ENCODE data around the gene REPS2.
"Not testable (repeated sequence)": the region's sequence is repeated elsewhere in the genome, so short reads cannot be mapped to it uniquely, and the experiment has no call there.

The REPS2 gene

DNA sequence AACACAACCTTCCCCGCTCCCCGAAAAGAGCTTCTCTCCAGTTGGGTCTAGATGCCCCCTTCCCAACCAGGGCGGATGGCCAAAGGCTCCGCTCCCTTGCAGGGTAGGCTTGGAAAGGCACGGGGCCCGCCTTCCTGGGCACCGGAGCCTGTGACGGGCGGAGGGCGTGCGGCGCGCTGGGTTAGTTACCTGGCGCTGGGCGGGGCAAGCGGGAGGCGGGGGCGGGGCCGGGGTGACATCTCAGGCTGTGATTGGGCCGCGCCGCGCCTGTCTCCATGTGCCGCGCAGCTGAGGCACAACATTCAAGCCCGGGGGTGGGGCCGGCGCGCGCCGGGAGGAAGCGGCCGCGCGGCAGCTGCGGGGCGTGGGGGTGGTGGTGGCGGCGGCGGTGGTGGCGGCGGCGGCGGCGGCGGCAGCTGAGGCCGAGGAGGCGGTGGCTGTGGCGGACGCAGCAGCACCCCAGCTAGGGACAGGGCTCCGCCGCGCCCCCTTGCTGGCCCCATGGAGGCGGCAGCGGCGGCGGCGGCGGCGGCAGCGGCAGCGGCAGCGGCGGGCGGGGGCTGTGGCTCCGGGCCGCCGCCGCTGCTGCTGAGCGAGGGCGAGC lies at the start of gene REPS2:
TSS of gene REPS2 (plus strand) at position 298 of the 604 bp plus-strand sequence. CDS start at position 502, 204 bp downstream.
- DNase-seq, result peak; percentile 86 to 98

DNA sequence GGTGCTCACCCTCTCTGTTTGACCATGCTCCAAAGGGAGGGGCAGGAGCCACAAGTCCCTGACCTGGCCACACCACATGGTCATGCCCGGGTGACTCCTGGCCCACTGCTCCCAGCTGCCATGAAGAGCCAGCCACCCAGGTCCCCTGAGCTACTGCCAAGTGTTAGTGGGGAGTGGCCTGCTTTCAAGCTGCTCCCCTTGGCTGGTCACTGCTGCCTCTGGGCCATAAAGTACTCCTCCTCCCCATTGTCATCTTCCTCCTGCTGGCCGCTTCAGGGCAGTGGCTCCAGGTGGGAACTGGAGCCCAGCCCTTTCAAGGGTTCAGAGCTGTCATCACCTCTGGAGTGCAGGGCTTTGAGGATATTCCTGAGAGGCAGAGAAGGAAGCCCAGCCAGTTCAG lies 49.0 kb upstream of the REPS2 start:
- no peak for DNase-seq

DNA sequence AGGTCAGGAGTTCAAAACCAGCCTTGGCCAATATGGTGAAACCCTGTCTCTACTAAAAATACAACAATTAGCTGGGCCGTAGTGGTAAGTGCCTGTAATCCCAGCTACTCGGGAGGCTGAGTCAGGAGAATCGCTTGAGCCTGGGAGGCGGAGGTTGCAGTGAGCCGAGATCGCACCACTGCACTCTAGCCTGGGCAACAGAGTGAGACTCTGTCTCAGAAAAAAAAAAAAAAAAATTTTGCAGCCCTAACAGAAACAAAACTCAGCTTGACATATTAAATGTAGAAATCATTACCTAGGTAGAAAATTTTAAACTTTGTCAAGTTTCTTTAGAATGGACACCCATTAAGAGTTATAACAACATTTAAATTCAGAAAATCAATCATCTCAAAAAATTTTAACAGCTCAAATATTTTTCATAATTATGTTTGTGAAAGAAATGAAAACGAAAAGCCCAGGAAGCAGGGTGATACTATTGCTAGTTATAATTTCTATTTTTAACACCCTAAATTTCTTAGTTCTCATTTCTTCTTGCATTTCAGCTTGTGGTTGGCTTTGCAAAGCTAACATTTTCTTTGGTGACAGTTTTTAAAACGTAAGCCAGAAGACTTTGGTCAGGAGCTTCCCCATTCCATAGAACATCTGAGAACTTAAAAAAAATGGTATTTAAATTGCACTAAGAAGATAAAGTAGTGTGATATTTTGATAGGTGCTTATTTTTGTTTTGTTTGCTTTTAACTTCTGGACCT lies 43.0 kb upstream of the REPS2 start:
- no peak for DNase-seq

DNA sequence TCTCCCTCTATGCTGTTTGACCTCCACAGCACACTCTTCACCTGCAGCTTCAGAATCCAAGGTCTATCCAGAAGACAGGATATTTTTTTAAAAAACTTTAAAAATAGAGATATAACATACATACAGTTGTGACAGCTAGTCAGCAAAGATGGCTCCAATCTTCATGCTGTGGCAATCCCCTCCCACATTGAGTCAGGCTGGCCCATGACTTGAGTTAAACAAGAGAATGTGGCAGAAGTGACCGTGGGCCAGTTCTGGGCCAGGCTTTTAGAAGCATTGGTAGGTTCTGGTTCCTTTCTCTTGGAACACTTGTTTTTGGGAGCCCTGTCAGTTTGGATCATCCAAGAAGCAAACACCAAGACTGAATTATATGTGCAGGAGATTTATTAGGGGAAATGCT lies 36.1 kb upstream of the REPS2 start:
- no peak for DNase-seq

DNA sequence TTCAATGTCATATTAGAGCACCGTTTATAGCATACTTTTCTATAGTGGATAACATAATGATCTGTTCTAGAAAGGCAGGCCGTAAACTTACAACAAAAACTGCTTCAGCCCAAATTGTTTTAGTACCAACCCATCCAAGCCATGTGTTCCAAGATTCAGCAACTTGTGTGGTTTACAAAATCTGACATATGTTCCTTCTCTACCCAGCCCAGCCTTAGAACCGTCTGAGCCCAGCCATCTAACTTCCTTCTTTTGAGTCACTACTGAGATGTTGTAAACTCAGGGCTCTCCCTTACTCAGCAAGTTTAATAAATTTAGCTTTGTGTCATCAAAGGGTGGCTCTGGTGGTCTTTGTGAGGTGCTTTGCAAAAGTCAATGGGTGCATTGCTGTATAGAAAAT lies 32.4 kb upstream of the REPS2 start:
- no peak for DNase-seq

DNA sequence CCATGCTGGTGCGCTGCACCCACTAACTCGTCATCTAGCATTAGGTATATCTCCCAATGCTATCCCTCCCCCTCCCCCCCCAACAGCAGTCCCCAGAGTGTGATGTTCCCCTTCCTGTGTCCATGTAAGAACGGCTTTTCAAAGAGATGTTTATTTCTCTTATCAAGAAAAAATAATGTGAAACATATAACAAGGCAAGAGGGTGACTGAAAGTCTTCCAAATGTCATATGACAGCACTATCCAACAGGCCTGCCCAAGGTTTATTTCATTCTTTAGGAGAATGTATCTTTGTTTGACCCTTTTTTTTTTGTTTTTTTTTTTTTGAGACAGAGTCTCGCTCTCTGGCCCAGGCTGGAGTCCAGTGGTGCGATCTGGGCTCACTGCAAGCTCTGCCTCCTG lies 29.9 kb upstream of the REPS2 start:
- DNase-seq, result no peak

DNA sequence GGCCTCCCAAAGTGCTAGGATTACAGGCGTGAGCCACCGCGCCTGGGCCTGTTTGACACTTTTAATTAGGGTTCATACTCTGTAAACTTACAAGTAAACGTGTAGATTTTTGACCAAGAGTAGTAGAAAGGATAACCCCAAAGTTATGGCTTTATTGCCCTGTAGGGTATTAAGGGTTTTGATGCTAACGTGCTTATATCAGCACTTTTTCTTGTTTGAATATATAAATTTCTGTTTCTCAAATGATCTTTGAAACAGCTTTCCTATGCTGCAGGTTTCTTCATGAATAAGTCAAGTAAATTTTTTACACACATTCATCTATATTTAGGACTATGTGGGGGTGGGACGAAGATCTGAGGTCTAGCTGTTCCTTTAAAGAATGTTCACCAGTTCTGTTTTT lies 29.3 kb upstream of the REPS2 start:
- no peak for DNase-seq

DNA sequence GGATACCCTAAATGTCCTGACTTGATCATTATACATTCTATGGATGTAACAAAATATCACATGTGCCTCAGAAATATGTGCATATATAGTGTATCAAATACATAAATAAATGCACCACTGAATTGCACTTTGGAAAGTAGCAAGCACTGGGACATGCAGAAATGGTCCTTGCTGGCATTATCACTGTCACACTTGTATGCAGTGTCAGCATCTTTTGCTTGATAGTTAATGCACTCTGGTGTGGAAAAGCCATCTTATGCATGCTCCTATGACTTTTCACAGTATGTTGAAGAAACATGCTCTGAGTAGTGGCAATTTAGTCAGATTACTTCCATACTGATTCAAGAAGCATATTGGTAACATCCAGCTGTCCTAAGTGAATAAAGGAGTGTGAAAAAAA lies 27.5 kb upstream of the REPS2 start:
- DNase-seq, result no peak

DNA sequence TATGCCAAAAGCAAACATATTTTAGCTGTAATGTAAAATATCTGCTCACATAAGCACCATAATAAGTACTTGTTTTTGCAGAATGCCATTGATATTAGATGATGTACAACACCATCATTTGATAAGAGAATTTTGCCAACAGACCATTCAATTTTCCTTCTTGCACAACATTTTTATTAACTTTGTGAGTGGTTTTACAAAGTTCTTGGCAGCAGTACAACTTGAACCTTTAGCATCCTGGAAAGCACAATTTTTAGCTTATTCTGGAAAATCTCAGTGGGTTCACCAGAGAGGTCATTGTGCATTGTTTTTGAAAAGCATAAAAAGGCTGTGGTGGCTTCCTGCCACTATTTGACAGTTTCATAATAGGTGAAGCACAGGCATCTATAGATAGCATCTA lies 26.4 kb upstream of the REPS2 start:
- DNase-seq, result no peak

DNA sequence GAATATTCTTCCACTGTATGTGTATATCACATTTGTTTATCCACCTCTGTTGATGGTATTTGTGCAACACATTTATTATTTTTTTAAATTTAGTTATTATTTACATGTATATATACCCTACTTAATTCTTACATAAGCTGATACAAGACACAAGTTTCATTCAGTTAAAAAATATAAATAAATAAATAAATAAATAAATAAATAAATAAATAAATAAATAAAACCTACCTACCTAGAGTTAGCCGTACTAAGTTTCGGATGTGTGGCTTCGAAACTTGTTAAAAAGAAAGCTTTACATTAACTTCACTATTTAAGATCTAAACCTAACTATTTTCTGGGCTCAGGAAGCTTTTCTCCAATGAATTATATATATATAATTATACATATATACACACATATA lies 23.3 kb upstream of the REPS2 start:
- DNase-seq, result no peak

DNA sequence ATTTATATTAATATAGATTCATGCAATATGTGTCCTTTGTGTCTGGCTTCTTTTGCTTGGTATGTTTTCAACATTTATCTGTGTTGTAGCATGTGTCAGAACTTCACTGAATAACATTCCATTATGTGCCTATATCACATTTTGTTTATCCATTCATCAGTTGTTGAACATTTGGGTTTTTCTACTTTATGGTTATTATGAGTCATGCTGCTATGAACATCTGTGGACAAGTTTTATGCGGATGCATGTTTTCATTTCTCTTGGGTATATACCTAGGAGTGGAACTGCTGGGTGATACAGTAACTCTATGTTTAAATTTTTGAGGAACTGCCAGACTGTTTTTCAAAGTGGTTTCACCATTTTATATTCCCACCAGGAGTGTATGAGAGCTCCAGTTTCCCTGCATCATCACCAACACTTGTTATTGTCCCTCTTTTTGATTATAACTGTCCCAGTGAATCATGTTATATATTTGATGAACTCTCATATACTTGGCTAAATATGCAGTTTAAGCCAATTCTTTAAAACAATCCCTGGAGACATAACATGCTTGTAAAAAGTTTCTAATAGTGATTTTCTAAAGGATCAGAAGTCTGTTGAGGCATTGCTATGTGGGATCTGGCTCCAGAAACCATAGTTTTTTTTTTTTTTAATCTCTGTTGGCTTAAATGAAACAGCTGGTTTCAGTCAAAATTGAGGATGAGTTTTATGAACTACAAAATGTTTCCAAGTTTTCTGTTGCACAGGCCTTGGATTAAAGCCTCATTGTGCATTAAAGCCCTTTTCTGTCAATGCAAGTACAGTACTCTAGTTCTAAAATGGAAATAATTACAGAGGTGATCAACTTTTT lies 21.6 kb upstream of the REPS2 start:
- no peak for DNase-seq

DNA sequence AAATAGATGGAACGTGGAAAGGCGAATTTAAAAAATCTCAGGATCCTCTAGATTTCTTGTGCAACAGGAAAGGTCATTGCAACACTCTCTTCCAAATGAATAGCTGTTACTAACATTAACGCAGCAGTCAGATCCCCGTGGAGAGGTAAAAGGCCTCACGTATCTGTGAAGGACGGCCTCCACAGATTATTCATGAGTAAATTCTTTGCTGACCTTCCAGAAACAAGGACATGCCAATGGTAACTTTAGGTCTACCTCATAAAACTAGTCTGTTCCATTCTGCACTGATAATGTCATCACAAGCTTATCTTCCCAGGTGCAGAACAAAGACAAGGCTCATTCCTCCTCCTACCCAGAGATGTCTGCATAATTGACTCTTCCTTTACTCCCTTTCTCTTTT lies 16.1 kb upstream of the REPS2 start:
- peak; percentile 66 to 75 for DNase-seq

DNA sequence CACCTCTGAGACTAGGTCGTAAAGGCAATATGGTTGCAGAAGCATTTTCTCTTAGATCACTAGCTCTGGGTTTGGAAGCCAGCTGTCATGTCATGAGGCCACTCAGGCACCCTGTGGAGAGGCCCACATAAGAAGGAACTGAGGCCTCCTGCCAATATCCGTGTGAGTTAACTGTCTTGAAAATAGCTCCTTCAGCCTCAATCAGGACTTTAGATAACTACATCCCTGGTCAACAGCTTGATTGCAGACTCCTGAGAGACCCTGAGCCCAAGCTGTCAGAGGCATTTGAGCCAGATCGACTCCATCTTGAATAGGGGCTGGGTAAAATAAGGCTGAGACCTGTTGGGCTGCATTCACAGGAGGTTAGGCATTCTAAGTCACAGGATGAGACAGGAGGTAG lies 15.1 kb upstream of the REPS2 start:
- peak in 1 of 2 experiments; percentile 21 for DNase-seq

DNA sequence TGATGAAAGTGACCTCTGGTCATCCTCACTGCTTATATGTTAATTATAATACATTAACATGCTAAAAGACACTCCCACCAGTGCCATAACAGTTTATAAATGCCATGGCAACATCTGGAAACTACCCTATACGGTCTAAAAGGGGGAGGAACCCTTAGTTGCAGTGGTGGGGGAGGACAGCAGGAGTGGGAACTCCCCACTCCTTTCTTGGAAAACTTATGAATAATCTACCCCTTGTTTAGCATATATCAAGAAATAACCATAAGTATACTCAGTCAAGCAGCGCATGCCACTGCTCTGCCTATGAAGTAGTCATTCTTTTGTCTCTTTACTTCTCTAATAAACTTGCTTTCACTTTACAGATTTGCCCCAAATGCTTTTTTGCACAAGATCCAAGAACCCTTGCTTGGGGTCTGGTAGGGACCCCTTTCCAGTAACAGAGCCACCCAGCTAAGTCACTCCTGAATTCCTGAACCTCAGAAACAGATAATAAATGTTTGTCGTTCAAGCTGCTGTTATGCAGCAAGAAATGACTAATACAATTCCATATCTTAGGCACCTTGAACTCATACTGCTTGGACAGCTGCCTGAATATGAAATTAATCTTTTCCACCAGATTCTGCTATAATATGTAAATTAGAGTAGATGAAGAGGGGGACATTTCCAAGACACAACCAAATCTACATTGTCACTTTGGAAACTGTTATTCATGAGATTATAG lies 14.4 kb upstream of the REPS2 start:
- DNase-seq, result no peak

DNA sequence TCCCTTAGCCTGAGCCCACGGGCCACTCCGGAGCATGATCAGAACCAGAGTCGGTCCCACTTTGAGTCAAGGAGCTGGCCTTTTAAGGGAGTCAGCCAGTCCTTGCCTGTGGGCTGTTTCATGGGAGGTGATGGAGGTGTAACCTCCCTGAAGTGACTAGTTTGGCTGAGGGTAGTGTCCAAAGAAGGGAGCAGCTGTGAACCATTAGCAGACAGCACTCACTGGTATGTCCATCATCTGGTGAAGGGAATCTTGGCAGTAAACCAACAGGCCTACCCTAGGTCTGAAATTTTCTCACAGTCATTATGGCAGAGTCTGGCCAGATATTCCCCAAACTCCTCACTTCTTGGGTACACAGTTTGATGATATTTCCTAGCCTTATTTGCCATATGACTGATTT lies 12.3 kb upstream of the REPS2 start:
- no peak for DNase-seq

DNA sequence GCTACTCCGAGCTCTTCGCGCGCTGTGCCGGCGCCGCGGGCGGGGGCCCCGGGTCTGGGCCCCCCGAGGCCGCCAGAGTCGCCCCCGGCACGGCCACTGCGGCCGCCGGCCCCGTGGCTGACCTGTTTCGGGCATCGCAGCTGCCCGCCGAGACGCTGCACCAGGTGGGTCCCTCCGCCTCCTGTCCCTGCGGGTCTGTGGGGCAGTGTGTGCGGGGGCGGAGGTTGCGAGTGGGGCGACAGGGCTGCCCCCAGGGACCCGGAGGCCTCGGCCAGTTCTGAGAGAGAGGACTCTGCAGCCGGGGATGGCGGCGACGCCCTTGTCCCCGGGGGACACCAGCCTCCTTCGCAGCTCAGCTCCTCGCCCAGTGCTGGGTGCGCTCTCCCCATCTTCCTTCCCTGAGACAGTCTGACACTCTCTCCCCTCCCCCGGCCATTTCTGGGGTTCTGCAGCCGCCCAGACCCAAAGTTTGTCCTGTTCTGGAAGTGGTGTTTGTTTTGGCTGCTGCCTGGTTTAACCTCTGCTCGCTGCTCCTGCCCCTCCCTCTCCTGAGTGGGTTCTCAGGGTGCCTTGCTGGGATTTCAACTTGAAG lies 609 bp downstream of the REPS2 start:
- peak in 1 of 2 experiments; percentile 45 for DNase-seq

DNA sequence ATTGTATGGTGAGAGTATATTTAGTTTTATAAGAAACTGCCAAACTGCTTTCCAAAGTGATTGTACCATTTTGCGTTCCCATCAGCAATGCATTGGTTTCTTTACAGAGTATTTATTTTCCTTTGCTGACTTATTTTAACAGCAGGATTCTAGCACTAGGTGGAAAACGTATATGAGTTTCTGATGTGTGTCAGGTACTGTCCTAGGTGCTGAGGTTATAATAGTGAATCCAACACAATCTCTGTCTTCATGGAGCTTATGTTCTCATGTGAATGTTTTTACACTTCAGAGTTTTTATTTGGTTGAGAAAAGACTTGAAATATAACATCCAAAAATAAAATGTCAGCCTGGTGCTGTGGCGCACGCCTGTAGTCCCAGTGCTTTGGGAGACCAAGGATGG lies 4.0 kb downstream of the REPS2 start:
- DNase-seq, result no peak

DNA sequence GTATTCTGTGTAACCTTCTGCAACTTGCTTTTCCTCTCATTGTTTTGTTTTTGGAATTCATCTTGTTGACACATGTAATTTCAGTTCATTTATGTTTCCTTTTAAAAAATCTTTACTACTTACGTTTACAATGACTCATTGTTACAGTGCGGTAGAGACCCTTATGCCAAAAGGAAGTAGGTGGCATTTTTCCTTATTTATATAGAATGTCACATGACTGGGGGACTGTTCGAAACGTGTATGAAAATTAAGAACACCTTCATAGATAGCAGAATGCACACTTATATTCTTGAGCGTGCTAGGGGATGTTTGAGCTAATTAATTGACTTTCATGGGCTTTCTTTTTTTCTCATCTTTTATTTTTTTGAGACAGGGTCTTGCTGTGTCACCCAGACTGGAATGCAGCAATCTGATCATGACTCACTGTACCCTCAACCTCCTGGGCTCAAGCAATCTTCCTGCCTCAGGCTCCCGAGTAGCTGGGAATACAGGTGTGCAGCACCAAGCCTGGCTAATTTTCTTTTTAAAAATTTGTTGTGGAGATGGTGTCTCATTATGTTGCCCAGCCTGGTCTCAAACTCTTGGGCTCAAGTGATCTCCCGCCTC lies 7.3 kb downstream of the REPS2 start:
- peak in 1 of 2 experiments; percentile 28 for DNase-seq

DNA sequence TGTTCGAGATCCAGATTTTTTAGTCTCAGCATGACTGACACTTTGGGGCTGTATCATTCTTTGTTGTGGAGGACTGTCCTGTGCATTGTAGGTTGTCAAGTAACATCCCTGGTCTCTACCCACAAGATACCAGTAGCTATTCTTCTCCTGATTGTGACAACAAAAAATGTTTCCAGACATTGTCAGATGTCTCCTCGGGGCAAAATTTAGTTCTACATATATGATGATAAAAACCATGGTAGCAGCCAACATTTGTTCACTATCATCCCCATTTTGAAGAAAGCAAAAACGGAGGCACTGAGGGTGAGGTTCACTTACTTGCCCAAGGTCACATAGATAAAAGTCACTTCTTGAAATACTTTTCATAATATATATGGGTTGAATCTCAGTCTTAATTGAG lies 11.3 kb downstream of the REPS2 start:
- DNase-seq, result no peak

DNA sequence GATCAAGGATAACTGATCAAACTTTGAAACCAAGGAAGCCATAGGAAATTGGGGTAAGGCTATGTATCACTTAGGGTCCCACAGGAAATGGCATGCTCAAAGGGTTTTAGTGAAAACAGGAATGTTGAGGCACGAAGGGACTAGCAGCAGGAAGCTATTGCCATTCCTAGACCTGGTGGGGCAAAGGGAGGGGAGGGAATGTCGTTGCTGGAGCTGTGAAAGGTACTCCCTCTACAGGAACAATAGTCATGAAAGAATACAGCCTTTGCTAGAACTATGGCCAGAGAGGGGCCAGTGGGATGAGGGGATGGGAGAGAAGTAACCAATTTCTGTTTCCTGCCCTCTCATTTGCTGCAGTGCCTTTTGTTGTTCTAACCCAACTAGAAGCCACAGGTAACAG lies 11.9 kb downstream of the REPS2 start:
- DNase-seq, result no peak

DNA sequence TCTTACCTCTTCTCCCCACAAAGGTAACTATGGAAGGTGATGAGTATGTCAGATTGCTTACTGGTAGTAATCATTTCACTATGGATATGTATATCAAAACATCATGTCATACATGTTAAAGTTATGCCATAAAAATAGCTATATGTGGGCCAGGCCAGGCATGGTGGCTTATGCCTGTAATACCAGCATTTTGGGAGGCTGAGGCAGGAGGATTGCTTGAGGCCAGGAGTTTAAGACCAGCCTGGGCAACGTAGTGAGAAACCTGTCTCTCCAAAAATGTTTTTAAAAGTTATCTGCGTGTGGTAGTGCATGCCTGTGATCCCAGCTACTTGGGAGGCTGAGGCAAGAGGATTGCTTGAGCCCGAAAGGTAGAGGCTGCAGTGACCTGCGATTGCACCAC lies 16.2 kb downstream of the REPS2 start:
- DNase-seq, result not testable (repeated sequence)

DNA sequence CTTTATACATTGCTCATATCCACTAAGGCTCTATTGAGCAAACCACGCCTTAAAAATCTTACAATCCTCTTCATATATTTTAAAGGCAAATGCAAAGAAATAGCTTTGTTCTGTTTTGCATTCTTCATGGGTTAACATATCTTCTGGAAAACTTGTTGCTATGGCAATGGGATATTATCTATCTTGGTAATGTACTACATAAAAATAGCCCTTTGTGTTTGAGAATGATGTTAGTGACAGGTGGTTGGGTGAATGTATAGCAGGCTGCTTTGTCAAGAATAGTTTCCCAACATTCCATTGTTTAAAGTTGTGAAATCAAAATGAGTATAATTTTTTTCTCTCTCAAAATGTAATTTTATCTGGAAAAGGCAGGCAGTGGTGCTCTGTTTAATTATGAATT lies 16.8 kb downstream of the REPS2 start:
- no peak for DNase-seq
